ENCODE measurements around the gene TMSB10. TPM values are rescaled to one million over a fixed set of nuclear protein-coding genes. Genes with fewer than 3 reads are reported as not detected.
A peak's percentile ranks its signal among the peaks of the same experiment; 100 is the strongest.
"Not testable (repeated sequence)": the region's sequence is repeated elsewhere in the genome, so short reads cannot be mapped to it uniquely, and the experiment has no call there.

TMSB10 gene
- total RNA-seq, 1 experiment from 2014 or later = 9,166 TPM

DNA sequence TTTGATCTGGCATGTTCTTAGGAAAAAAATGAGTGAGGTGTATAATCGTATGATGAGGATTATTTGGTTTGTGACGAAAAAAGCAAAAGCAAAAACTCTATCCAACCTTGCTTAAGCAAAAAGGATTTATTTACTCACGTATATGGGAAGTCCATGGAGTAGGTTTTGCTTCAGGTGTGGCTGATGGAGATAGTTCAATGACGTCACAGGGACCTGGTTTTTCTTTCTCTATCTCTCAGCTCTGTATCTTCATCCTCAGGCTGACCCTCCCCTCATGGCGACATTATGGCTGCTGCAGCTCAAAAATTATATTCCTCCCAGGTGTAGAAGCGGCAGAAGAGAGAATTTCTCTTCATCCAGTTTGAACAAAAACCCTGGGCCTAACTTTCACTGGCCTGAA, 8.9 kb downstream of the TMSB10 start:
- DNase-seq = no peak
- Histone ChIP-seq H3K4me3 (no peak overlapping the region), H3K36me3 (no peaks in the 10 kb centered on the region), H3K9me3 (0 out of 2 replicates have a peak, but pooled peaks cover 2% of the 10 kb centered on the region), H3K27me3 (no peaks in the 10 kb centered on the region)

DNA sequence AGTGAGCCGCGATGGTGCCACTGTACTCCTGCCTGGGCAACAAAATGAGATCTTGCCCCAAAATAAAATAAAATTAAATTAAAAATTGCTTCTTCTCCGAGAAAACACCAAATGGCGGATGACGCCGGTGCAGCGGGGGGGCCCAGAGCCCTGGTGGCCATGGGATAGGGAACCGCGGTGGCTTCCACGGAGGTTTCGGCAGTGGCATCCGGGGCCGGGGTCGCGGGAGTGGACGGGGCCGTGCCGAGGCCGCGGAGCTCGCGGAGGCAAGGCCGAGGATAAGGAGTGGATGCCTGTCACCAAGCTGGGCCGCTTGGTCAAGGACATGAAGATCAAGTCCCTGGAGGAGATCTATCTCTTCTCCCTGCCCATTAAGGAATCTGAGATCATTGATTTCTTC, 10.2 kb downstream of the TMSB10 start:
- not testable (repeated sequence) for H3K4me3 ChIP-seq, H3K27me3 ChIP-seq, DNase-seq, H3K9me3 ChIP-seq, H3K36me3 ChIP-seq

DNA sequence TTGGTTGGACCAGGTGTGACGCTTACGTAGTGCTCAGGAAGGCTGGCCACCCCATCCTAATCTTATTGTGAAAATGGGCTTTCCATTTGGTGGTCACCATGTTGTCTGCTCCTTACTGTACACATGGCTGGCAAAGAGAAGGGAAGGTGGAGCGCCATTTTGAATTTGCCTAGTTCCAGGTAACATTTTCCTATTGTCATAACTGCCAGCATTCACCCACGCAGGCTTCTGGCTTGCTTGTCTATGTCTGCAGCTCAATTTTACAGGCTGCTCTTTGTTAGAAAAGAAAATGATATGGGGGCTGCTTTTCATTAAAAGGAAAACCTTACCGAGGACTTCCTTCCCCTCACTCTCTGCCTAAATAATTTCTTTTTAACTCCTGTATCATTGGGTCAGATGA, 12.4 kb downstream of the TMSB10 start:
- H3K4me3 ChIP-seq, DNase-seq, H3K9me3 ChIP-seq: not testable (repeated sequence)

DNA sequence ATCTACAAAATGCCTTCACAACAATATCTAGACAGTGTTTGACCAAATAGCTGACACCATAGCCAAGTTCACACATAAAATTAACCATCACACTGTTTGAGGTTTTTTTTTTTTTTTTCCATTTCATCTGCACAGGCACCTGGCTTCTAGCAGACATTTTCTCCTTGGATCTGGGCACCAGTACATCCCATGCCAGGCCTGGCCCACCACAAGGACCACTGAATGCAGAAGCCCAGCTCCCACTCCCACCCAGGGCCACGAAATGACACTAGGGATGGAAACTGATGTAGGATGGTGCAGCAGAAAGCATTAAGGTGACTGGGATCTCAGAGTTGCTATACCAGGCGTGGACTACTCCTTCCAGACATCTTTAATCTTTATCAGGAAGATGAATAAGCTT, 13.0 kb downstream of the TMSB10 start:
- Histone ChIP-seq H3K9me3 (no peaks in the 10 kb centered on the region), H3K4me3 (no peak overlapping the region), H3K36me3 (no peaks in the 10 kb centered on the region), H3K27me3 (no peaks in the 10 kb centered on the region)
- DNase-seq = no peak

More for the DNA sequence above, 12.4 kb downstream of the TMSB10 start:
- H3K36me3 ChIP-seq, H3K27me3 ChIP-seq: not testable (repeated sequence)

DNA sequence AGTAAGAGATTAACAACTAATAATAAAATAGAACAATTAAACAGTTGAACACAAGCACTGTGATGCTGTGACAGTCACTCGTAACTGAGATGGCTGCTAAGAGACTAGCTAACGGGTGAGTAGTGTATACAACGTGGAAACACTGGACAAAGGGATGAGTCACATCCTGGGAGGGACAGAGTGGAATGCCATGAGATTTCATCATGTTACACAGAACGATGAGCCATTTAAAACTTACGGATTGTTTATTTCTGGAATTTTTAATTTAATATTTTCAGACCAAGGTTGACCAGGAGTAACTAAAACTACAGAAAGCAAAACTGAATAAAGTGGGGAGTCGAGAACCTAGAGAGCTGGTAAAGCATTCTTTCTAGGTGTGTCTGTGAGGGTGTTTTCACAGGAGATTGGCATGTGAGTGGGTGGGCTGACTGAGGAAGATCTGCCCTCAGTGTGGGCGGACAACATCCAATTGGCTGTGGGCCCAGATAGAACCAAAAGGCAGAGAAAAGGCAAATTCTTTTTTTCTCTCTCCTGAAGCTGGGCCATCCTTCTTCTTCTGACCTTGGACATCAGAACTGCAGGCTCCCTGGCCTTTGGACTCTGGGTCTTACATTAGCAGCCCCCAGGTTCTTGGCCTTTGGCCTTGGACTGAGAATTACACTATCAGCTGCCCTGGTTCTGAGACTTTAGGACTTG, 14.6 kb downstream of the TMSB10 start:
- Histone ChIP-seq H3K9me3 (no peaks in the 10 kb centered on the region), H3K27me3 (no peaks in the 10 kb centered on the region), H3K36me3 (no peaks in the 10 kb centered on the region), H3K4me3 (peak overlapping the region; percentile 25)
- DNase-seq = peak; percentile 92

DNA sequence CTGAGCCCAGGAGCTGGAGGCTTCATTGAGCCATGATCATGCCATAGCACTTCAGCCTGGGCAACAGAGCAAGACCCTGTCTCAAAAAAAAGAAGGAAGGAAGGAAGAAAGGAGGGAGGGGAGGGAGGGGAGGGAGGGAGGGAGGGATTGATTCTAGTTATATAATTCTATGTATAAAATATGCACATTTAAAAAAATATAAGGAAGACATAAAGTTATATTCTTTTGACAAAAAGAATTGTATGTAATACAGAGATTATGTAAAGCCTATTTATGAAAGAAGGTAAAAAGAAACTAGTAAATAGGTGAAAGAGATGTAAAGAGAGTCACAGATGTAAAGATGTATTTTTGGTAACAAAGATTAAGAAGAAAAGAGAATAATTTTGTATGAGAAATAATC, 17.6 kb downstream of the TMSB10 start:
- DNase-seq = no peak
- Histone ChIP-seq H3K9me3 (no peaks in the 10 kb centered on the region), H3K4me3 (no peak overlapping the region), H3K36me3 (no peaks in the 10 kb centered on the region), H3K27me3 (no peaks in the 10 kb centered on the region)

DNA sequence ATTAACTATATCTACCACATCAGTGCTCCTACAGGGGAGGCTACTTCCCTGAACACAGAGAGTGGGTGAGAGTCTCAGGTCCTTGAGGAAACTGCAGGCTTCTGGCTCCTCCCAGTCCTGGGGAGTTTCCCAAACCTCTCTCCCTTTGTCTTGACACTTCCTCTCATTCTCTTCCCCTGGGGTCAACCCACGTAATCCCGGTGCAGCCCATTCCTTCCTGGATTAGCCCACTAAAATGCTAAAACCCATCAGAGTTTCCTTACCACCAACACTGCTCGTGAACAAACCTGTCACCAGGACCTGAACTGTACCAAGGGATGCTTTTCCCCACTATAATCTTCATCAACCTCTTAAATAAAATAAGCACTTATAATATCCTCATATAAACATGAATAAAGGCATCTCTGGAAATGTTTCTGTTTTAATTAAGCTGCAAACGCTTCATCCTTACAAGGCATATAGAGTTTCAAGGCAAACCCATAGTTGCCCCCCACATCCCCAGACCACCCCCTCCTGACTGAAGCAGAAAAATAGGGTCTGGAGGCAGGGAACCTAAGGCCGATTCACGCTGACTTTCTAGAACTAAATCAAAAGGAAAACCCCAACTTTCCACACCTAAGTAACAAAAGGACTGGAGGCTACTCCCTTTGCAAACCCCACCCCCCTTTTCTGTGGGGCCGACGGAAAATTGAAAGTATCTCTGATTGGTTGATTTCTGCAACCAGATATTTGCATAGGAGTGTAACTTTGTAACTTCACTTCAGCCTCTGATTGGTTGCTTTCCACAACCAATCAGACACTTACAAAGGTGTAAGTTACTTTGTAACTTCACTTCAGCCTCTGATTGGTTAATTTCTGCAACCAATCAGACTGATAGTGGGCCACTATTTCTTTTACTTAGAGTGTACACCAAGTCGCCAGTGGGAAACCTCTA, 19.0 kb downstream of the TMSB10 start:
- no peaks in the 10 kb centered on the region for H3K9me3 ChIP-seq
- DNase-seq = peak; percentile 67
- H3K4me3 ChIP-seq = peak overlapping the region; percentile 16; the same call in 1 of the 2 replicates
- no peaks in the 10 kb centered on the region for H3K27me3 ChIP-seq
- H3K36me3 ChIP-seq = no peaks in the 10 kb centered on the region

DNA sequence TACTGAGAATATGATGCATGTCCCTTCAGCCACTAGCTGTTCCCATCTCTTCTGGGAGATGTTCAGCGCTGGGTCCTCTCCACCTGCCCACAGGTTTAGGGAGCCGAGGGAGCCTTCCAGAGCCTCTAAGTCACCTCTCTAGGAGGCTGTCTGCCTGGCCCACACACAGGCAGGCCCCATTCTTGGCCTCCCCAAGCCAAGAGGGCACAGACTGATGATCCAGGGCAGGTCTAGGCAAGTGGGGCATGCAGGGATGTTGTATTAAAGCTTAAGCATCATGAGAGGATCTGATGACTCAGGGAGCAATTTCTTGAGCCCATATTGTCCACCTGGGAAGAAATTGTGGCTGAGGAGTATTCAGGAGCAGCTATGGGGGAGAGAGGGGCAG, 19.9 kb downstream of the TMSB10 start:
- peak; percentile 25 for DNase-seq
- no peak overlapping the region for H3K4me3 ChIP-seq
- no peaks in the 10 kb centered on the region for H3K36me3 ChIP-seq
- no peaks in the 10 kb centered on the region for H3K9me3 ChIP-seq
- H3K27me3 ChIP-seq = no peaks in the 10 kb centered on the region

DNA sequence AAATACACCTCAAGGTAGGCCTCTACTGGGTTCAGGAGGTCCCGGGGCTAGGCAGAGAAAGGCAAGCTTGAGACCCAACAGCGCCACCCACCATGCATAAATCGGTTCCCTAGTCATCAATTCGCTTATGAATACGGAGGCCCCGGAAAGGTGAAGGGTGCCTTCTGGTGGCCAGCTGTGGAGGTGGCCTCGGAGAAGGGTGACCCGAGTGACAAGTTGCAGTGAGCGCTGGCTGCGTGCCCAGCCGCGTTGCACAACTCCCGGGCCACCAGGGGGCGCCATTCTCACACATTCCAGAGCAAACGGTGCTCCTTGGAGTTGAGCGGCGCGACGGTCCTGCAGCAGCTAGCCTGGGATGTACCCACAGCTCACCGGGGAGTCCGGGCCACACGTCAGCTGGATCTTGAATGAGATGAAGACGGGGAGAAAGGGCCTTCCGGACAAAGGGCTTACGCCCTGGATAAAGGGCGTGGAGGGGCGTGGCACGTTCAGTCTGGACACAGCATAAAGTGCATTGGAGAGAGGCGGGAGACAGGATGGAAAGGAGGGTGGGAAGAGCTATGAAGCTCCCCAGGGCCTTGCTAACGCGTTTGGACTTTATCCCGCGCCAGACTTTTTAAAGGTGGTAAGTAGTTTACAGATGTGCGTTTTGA, 20.4 kb downstream of the TMSB10 start:
- peak; percentile 83 for DNase-seq
- no peaks in the 10 kb centered on the region for H3K36me3 ChIP-seq
- H3K9me3 ChIP-seq = no peaks in the 10 kb centered on the region
- no peaks in the 10 kb centered on the region for H3K27me3 ChIP-seq
- peak overlapping the region; percentile 15; the same call in 1 of the 2 replicates for H3K4me3 ChIP-seq

DNA sequence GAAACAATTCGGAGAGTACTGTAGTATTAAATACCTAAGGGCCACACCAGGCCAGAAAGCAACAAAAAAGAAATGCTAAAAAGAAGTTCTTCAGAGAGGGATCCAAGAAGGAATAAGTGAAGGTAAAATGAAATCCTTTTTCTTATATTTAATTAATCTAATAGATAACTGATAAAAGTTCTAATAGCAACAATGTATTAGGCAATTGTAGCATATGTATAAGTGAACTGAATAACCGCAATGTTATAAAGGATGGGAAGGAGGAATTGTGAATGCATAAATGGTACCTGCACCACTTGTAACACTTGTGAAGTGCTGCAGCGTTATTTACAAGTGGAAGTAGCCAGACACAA, 21.8 kb downstream of the TMSB10 start:
- H3K9me3 ChIP-seq = no peaks in the 10 kb centered on the region
- H3K27me3 ChIP-seq = no peaks in the 10 kb centered on the region
- no peak overlapping the region for H3K4me3 ChIP-seq
- no peaks in the 10 kb centered on the region for H3K36me3 ChIP-seq
- no peak for DNase-seq

DNA sequence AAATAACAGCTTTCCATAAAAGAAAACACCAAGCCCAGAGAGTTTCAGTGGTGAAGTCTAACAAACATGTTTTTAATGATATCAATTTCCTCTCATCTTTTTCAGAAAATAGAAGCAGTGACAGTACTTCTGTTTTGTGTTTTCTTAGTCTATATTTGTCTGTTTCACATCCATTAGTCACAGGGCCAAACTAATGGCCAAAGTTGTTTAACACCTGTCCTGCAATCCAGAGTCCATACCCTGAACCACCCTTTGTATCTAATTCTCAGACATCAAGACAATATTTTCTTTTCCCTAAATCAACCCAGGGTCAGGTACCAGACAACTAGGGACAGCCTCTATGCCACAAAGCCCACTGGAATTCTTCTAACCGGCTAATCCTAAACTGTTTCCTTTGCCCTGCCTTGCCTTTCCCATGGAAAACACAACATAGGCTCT, 25.9 kb downstream of the TMSB10 start:
- no peaks in the 10 kb centered on the region for H3K27me3 ChIP-seq
- DNase-seq = no peak
- H3K36me3 ChIP-seq = no peaks in the 10 kb centered on the region
- no peaks in the 10 kb centered on the region for H3K9me3 ChIP-seq
- H3K4me3 ChIP-seq = no peak overlapping the region

DNA sequence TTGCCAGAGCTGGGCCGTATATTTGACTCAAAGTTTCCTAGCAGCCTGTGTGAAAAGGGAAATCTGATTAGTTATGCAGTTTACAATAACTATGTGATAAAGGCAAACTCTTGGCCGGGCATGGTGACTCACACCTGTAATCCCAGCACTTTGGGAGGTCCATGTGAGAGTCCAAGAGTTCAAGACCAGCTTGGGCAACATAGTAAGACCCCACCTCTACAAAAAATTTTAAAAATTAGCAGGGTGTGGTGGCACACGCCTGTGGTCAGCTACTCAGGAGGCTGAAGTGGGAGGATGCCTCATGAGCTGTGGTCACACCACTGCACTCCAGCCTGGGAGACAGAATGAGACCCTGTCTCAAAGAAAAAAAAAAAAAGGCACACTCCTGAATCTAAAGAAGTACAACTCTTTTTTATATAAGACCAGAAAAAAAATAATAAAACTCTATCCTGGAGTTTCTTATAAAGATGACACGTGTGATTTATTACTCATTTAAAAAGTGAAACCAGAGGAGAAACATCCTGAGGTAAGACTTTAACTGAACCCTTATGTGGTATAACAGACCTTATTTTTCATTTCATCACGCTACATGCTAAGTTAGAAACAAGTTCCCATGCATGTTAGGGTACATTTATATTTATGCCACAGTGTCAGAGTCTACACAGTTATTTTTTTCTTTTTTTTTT, 32.9 kb downstream of the TMSB10 start:
- Histone ChIP-seq H3K9me3 (no peaks in the 10 kb centered on the region), H3K36me3 (no peaks in the 10 kb centered on the region), H3K4me3 (no peak overlapping the region), H3K27me3 (no peaks in the 10 kb centered on the region)
- no peak for DNase-seq

DNA sequence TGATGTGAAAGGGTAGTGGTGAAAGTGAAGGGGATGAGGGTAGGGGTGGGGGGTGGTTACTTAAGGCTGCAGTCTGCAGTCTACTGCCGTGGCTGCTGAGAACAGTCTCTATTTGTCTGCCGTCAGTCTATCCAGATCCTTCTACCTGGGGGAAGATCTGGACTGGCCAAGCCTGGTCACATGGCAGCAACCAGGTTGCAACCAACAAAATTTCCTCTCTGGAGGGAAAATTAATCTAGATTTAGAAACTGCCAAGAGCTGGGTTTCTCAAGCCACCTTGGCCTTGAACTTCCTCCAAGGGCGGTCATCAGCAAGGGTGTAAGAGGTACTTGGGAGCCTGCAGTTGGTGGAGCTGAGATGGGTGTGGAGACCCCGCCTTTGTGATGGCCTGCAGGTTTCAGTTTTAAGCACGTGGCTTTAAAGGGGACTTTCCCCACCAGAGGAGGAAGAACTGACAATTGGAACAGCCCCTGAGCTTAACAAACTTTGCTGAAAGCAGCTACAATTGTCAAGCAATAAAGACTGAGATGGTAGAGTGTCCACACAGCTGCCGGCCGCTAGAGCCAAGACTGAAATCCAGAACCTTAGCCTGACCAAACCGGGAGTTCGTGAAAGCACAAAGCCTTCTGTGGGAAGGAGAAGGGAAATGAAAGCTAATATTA, 34.1 kb downstream of the TMSB10 start:
- Histone ChIP-seq H3K27me3 (no peaks in the 10 kb centered on the region), H3K4me3 (no peak overlapping the region), H3K9me3 (no peaks in the 10 kb centered on the region), H3K36me3 (no peaks in the 10 kb centered on the region; the same call in 1 of the 2 replicates)
- no peak for DNase-seq

DNA sequence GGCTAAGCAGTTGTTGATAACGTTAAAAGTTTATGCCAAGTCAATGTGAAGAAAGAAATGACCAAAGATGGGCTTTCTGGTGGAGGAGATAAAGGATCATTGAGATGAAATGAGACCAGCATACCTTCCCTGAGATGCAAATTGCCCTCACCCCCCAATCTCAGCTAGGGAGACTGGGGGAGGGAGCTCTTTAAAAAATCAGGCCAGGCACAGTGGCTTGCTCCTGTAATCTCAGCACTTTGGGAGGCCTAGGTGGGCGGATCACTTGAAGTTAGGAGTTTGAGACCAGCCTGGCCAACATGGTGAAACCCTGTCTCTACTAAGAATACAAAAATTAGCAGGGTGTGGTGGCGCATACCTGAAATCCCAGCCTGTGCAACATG, 34.6 kb downstream of the TMSB10 start:
- Histone ChIP-seq H3K4me3 (no peak overlapping the region), H3K27me3 (no peaks in the 10 kb centered on the region), H3K36me3 (no peaks in the 10 kb centered on the region; the same call in 1 of the 2 replicates), H3K9me3 (no peaks in the 10 kb centered on the region)
- no peak for DNase-seq

DNA sequence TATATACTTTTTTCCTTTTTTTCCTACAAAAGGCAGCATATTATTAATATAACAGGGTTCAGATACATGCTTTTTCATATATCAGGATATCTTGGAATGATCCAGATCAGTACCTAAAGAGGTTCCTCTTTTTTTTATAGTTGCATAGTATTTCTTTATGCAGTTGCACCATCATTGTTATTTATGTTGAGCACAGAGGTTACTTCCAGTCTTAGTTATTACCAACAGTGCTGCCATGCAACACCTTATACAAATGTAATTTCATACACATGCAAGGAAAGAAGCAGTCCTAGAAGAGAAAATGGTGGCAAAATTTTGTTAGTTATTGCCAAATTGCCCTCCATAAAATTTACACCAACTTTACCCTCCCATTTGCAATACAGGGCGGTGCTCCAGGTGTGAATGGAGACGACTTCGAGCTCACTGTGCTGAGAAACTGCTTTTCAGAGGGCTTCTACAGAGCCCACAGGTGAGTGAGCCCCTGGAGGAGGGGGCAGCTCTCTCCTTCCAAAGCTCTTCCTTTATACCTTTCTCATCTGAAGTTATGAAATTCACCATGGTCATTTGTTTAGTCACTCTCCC, 35.5 kb downstream of the TMSB10 start:
- DNase-seq = no peak
- Histone ChIP-seq H3K4me3 (no peak overlapping the region), H3K27me3 (no peaks in the 10 kb centered on the region), H3K36me3 (no peaks in the 10 kb centered on the region; the same call in 1 of the 2 replicates), H3K9me3 (no peaks in the 10 kb centered on the region)

DNA sequence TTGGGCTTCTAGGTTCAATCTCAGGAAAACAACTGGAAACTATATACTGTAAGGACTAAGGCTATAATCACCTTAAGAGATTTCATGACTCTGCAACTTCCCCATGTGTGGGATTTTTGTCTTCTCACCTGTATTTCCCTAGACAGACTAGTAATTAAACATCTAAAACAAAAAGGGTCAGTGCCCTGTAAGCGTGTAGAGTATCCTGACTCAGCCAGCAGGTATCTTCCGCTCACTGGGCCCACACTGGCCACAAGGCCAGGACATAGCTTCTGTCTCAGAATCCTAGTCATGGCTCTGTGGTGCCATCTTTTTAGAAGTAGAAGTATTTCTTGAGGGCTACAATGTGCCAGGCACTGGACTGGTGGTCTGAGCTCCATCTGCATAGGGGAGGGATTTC, 36.7 kb downstream of the TMSB10 start:
- no peak overlapping the region for H3K4me3 ChIP-seq
- no peaks in the 10 kb centered on the region for H3K27me3 ChIP-seq
- H3K36me3 ChIP-seq = no peaks in the 10 kb centered on the region; the same call in 1 of the 2 replicates
- no peaks in the 10 kb centered on the region for H3K9me3 ChIP-seq
- no peak for DNase-seq
